IPS DF 4.7 (cell line): ENCODE data around the gene SEMA3A.

Experiments used
- DNase-seq: peaks from one replicate; pipeline ENCODE4 v3.0.0-alpha.2; 2013; ENCODE audit warnings: low spot score; ENCODE audit errors: extremely low read depth

The SEMA3A gene

DNA sequence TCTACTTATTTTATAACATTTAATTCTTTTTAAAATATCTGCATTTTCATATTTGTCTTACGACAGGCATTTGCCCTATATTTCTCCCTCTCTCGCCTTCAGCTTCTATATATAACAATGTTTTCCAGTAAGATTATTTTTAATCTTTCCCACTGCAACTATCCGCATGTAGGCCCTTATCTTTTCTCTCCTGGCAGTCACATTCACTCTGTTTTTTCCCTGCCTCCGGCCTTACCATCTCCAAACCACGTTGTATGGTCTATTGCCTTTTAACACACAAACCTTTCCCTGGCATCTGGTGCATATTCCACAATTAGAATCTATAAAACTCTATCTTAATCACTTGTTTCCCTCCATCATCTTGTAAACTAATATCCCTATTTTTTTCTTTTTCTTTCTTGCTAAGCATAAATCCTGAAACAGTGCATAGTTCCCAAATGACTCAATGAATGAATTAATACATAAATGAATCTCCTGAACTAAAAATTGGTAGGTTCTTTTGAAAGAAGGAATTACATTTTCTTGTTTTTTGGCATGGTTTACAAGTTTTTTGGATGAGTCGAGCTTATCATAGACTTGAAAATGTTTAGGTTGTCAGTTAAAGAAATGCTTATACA, 173.2 kb downstream of the SEMA3A start:
- DNase-seq = no peak

- DNase-seq = no peak
Measured at GRCh38 chr7:84017651-84018050, 176.9 kb downstream of the SEMA3A start.

DNA sequence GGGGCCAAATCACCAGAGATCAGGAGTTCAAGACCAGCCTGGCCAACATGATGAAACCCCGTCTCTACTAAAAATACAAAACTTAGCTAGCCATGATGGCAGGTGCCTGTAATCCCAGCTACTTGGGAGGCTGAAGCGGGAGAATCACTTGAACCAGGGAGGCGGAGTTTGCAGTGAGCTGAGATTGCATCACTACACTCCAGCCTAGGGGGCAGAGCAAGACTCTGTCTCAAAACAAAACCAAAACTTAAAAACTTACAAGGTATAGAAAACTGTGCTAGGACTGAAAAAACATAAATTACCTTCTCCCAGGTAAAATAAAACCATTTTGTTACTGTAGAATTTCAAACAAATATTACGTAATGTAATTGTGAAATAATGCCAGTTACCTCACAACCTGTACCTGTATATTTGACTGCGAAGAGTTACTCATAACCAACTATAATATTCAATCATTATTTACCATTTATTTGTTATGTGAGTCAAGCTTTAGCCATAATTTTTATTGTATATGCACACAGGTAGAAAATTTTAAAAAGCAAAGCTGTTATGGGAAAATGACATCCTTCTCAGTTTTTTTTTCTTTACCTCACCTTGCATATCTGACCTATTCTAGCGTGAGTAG, 180.9 kb downstream of the SEMA3A start:
- no peak for DNase-seq

DNA sequence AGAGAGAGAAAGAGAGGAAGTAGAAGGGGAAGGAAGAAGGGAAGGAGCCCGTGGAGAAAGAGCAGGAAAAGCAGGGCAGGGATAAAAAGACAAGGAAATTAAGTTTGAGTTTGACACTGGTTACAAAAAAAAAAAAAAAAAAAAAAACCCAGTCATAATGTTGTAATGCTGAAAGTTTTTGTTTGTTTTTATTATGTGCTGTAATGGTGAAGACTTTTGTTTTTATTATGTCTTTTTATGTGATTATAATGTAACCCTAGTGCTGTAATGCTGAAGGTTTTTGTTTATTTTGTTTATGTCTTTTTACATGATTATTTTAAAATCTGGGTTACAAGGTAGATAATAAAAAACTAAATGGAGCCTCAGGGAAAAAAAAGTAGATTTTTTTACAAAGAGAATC, 184.8 kb downstream of the SEMA3A start:
- no peak for DNase-seq

GRCh38 chr7:84009051-84009450, 185.5 kb downstream of the SEMA3A start:
- no peak for DNase-seq

DNA sequence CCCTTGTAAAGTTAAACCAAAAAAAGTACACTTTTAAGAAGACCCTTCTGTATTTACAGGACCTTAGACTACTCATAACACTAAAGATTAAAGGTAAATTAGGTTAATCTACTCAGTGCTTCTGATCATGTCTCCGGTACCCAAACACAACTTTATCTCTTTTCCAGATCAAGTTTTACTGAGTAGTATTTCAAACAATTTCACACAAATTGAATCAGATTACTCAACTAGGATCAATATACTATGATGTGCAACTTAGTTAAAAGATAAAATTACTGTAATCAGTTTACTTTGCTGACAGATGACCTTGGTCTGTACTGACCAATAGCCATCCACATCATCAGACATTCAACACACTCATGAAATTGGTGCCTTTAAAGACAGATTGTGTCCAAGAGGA, 191.4 kb downstream of the SEMA3A start:
- no peak for DNase-seq

DNA sequence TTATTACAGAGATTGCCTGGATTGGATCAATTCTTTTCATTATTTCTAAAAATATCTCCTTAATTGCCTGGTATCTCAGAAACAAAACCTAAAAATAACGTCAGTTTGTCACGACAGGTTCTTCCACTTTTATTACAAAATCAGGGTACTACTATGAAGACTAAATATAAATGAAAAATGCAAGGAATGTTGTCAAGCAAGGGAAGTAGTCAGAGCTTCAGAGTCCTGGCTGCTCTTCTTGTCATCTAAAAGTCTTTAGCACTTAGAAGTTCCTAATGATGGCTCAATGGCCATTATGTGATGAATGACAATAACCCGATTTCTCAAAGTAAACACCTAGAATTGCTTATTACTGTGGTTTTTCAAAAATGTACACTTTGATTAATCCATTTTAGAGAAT, 192.2 kb downstream of the SEMA3A start:
- DNase-seq = no peak

DNA sequence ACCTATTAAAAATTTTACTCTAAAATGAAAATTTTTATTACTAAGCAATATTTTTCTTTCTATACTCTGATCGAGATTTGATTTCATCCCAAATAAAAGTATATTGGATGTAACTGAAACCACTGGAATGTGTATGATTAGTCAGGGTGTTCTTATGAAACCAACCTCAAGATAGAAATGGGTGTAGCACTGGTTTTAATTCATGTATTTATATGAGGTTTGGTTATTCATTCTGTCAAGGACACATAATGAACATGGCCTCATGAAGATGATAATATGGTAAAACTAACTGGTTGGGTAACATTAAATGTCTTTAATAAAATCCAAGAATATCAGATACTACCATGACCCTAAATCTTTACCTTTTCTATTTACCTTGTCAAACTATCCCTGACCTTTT, 197.7 kb downstream of the SEMA3A start:
- DNase-seq = no peak

DNA sequence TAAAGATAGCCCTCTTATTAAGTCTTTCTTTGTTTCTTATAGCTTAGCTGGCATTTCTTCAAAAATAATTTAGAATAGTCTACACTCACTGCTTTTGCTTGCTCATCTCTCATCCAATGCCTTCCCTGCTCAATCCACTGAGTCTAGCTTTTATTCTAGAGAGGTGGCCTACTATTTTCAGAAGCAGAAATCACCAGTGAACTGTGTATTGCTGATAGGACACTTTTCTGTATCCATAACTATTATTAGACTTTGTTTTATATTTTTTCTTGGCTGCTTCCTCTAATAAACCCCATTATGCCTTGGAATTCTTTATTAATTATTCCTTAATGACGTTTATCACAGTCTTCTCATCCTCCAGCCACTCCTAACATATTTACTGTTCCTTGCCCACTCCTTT, 206.8 kb downstream of the SEMA3A start:
- DNase-seq = no peak

DNA sequence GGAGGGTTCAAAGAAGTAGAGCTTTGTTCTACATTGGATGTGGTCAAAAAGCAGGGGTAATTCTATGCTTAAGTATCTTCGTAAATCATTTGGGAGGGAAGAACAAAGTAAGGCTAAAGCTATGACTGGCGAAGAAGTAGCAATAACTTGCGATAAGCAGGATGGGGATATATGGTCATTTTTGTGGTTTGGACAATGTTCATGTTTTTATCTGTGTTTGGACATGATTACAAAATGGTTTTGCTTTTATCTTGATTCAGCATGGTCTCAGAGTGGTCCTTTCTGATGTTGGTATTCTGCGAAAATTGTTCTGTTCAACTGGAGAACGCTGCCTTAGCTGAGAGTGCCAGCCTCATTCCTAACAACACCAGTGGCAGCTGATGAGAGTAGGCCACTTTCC, 208.8 kb downstream of the SEMA3A start:
- no peak for DNase-seq

DNA sequence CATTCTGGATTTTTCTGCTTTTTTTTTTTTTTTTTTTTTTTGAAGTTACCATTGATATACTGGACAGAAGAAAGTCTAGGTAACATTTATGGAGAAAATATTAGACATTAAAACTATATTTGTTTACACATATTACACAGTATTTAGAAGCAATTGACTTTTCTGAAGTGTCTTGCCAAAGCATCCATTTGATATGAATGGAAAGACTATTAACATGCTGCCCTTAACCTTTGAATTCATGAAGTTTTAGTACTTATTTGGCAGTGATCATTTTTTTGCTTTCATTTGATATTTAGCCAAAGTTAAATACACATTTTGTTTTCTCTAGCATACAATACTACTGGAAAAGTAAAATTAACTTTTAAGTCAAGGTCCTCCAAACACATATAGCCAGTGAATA, 210.0 kb downstream of the SEMA3A start:
- no peak for DNase-seq

GRCh38 chr7:83984076-83984475, 210.5 kb downstream of the SEMA3A start:
- DNase-seq = no peak

DNA sequence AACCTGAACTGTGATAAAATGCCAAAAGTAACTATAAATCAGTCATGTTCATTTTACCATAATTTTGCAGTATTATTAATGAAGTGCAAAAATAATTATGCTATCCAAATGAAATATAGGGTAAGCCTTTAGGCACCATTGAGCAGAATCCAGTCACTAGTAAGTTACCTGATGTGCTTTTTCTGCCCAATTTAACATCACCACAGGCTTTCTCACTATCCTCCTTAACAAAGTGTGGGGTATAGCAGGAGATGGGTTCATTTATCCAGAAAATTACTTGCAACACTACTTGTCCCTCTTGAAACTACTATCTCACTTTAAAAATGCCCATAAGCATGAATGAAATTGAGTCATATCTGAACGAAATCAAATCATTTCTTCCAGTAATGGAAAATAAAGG, 211.0 kb downstream of the SEMA3A start:
- no peak for DNase-seq

GRCh38 chr7:83976302-83976701, 218.3 kb downstream of the SEMA3A start:
- DNase-seq = no peak

- no peak for DNase-seq
Measured at GRCh38 chr7:83970081-83970480, 224.5 kb downstream of the SEMA3A start.

- DNase-seq = no peak
Measured at GRCh38 chr7:83964318-83964717, 230.3 kb downstream of the SEMA3A start.

DNA sequence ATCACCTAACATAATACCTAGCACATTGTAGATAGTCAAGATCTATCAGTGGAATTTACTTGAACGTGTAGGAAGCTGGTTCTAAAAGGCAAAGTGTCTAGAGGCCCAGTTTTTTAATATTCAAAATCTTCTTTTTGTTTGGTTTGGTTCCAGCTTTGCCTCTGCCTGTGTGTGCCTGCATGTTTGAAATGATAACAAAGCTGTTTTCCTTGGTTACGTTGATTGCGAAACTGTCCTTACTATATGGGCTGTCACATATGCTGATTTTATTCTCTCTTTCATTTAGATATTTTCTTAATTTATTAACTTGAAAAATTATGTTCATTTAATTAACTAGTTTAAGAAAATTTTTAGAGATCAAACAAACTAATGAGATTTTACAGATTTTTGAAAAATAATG, 237.3 kb downstream of the SEMA3A start:
- DNase-seq = no peak

DNA sequence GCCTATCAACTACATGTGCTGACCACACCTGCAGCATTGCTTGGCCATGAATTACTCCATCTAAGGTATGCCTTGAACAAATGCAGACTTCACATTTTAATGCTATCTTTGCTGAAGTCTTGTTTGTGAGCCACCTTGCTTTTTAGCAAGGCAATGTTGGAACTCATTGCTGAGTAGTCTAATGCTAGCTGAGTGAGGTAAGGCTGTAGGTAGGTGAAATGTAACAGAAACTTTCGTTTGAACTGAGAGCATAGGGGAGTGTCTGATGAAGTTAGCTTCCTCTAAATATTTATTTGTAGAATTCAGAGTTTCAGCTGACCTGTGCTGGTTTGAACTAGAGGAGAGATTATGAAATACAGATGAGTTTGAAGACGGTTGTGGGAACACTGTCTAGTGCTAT, 238.5 kb downstream of the SEMA3A start:
- no peak for DNase-seq

DNA sequence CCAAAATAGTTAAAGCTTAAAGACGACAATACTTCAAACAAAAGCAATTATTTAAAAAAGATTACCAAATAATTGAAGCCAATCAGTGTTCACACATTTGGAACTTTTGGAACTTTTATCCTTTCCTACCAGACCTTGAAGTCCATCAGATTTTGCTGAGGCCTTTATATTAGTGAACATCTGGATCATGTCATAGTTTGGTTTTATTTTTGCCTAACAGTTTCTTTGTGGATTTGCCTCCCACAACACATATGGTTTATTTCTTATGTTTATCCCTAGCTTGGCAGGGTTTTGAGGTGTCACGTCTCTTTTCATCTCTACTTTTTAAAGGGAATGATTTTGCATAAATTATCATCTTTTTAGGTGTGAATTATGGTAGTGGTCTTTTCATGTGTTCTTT, 242.4 kb downstream of the SEMA3A start:
- no peak for DNase-seq

- peak; percentile 33 for DNase-seq
Measured at GRCh38 chr7:83947260-83947659, 247.3 kb downstream of the SEMA3A start.

DNA sequence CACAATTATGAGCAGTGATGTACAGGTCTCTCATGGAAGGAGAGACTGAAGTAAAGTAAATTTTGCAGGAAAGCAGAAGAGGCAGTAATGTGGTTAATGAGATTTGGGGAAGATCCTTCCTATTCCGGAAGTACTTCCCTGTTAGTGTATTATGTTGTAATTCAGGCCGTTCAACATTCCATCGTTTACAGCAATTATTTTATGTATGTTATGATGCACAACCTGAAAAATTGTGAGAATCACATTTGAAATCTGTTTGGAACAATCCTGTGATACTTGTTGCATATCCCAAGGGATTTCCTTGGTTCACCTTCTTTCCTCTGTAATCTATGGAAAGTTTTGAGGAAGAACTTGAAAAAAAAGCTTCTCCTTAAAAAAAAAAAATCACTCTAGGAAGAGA, 247.8 kb downstream of the SEMA3A start:
- DNase-seq = no peak

- DNase-seq = no peak
Measured at GRCh38 chr7:83941300-83941699, 253.3 kb downstream of the SEMA3A start.

- DNase-seq = no peak
Measured at GRCh38 chr7:83937930-83938329, 256.7 kb downstream of the SEMA3A start.
